Choroid plexus epithelial cell (primary cell): Measurements from ENCODE around the gene LSM7.

Source experiments
- DNase-seq: peaks from one replicate; pipeline ENCODE4 v3.0.0-alpha.2; 2010; ENCODE audit warnings: low read depth
- H3K4me3 ChIP-seq: 2 replicates; pipeline ENCODE4 v1.5.1; 2011; ENCODE audit warnings: low read depth, mild to moderate bottlenecking, control low read depth, low read length, moderate library complexity
- TF ChIP-seq, protein P1 (sequence below): conservative IDR thresholded peaks from 2 replicates; pipeline ENCODE4 v1.5.1; 2011; ENCODE audit warnings: low read depth, mild to moderate bottlenecking, control low read depth, inconsistent platforms, low read length, moderate library complexity

The LSM7 gene

DNA sequence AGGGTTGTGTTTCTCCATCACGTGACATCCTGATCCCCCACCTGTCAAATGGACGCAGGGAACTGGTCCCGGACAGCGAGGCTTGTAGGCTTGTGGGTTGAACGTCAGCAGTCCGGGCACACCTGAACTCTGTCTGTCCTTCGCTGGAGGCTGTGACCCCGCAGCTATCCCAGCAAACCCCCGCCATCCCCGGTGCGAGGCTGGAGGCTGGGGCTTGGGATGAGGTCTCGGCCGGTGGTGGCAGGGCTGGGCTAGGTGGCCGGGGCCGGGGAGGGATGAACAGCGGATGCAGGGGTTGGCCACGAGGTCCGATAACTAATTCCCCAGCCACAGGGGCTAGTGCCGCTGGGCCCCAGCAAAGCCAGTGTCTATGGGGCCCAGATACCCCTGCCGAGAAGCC lies 8.8 kb downstream of the LSM7 start:
- no peak overlapping the region for H3K4me3 ChIP-seq
- DNase-seq, result no peak
- TF ChIP-seq, protein P1, sequence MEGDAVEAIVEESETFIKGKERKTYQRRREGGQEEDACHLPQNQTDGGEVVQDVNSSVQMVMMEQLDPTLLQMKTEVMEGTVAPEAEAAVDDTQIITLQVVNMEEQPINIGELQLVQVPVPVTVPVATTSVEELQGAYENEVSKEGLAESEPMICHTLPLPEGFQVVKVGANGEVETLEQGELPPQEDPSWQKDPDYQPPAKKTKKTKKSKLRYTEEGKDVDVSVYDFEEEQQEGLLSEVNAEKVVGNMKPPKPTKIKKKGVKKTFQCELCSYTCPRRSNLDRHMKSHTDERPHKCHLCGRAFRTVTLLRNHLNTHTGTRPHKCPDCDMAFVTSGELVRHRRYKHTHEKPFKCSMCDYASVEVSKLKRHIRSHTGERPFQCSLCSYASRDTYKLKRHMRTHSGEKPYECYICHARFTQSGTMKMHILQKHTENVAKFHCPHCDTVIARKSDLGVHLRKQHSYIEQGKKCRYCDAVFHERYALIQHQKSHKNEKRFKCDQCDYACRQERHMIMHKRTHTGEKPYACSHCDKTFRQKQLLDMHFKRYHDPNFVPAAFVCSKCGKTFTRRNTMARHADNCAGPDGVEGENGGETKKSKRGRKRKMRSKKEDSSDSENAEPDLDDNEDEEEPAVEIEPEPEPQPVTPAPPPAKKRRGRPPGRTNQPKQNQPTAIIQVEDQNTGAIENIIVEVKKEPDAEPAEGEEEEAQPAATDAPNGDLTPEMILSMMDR, result no peak

DNA sequence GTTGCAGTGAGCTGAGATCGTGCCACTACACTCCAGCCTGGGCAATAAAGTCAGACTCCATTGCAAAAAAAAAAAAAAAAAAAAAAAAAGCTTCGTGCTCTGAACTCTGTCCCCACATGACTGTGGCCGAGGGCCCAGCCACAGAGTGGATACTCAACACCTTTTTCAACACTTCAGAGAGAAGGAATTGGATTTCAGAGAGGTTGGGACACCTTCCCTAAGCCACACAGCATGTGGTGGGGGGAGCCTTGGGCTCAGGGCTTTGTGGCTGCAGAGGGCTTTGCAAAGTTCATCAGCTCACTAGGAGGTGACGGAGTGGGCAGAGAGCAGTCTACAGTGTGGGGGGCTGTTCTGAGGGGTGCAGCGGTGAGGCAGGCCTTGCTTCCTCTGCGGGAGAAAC lies 9.5 kb downstream of the LSM7 start:
- no peak overlapping the region for H3K4me3 ChIP-seq
- DNase-seq, result no peak
- TF ChIP-seq, protein P1, result no peak

DNA sequence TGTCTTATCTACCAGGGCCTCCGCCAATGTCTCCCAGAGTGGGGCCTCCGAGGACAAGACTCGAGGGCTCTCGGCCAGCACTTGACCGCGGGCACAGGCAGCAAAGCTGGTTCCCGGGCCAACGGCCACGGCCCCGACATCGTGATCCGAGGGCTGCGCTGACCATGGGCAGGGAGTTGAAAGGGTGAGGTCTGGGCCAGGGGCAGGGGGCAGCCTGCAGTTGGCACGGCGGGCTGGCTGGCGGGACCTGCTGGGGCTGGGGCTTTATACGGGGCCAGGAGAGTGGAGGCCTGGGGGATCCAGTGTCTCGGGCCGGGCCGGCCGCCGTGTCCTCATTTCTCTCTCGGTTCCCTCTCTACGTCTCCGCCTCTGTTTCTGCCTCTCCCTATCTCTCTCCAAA lies 10.6 kb downstream of the LSM7 start:
- DNase-seq, result no peak
- H3K4me3 ChIP-seq, result no peak overlapping the region
- TF ChIP-seq, protein P1, result no peak

DNA sequence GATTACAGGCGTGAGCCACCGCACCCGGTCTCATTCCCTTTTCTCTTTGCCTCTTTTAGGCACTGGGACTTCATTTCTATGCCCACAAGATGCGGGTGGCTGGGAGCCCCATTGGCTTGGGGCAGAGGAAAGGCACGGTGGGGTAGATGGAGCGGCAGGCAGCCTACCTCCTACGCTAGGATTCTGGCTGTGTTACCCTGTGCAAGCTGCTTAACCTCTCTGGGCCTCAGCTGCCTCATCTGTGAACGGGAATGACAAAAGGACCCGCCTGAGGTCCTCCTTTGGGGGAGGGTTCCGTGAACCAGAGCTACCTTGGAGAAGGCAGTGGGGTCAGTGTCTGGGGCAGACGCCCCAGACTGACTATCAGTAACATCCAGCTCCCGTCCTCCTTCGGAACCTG lies 11.1 kb downstream of the LSM7 start:
- H3K4me3 ChIP-seq, result no peak overlapping the region
- no peak for DNase-seq
- TF ChIP-seq, protein P1, result no peak

DNA sequence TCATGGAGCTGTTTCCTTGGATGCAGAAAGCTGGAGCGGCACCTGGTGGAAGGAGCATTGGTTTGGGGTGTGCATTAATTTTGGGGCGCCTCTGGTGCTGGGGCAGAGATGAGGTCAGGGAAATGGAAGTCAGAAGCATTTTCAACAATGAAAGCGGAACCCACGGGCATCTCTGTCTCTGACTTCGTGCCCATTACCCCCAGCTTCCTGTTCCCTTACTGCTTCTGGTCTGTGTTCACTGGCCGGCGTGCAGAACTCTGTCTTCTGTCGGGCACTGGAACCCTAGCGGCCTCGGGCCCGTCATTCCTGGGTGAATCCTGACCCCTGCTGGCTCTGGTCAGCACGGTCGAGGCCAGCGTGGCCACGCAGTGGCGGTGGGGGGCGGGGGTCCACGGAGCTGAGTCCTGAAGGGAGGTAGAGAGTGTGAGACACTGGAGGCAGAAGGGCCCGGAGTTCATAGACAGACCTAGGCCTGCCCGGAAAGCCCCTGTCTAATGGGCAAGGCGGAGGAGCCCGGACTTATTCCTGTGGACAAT lies 12.5 kb downstream of the LSM7 start:
- no peak overlapping the region for H3K4me3 ChIP-seq
- DNase-seq, result peak; percentile 70
- TF ChIP-seq, protein P1, result peak; percentile 77

DNA sequence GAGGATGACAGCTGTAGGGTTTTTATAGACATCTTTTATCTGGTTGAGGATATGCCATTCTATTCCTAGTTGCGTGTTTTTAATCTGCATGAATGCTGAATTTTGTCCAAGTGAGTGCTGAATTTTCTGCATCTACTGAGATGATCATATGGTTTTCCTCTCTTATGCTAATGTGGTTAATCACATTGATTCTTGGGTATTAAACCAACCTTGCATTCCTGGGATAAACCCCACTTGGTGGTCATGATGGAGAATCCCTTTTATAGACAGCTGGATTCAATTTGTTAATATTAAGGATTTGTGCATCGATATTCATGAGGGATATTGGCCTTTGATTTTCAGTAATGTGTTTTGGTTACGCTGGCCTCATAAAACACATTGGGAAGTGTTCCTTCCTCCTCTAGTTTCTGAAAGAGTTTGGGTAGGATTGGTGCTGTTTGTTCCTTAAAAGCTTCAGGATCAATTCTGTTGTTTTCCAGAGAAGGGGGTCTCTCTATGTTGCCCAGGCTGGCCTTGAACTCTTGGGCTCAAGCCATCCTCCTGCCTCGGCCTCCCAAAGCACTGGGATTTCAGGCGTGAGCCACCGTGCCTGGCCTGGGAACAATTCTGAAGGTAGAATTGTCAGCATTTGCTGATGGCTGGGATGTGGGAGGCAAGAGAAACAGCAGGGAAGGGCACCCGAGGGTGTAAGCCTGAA lies 13.1 kb downstream of the LSM7 start:
- no peak overlapping the region for H3K4me3 ChIP-seq
- TF ChIP-seq, protein P1, result no peak
- DNase-seq, result no peak
